Measurements from ENCODE around the gene GPT2. TPM values are rescaled to one million over a fixed set of nuclear protein-coding genes. Genes with fewer than 3 reads are reported as not detected.

Gene GPT2
- total and polyA plus RNA-seq, 2 experiments from 2014 or later = 41.0 to 51.3 TPM

- DNase-seq (ENCODE audit: low spot score) = peak; percentile 79
- H3K4me3 ChIP-seq = no peak overlapping the region
- no peaks in the 10 kb centered on the region for H3K79me2 ChIP-seq
- peaks cover 4% of the 10 kb centered on the region for H4K20me1 ChIP-seq (ENCODE audit: insufficient read depth, poor library complexity, severe bottlenecking)
- peak; percentile 92 for TF ChIP-seq CTCF (IDR thresholded peaks at IDR 0.05; ENCODE audit: poor library complexity)
- TF ChIP-seq EZH2 (IDR thresholded peaks at IDR 0.05; ENCODE audit: borderline replicate concordance) = no peak
- no peak for TF ChIP-seq EZH2phosphoT487 (IDR thresholded peaks at IDR 0.05; ENCODE audit: low read depth, severe bottlenecking, unreplicated experiment)
- H2AFZ ChIP-seq = no peak overlapping the region
- H3K27ac ChIP-seq = no peak overlapping the region
- no peaks in the 10 kb centered on the region for H3K36me3 ChIP-seq (replicated peaks; ENCODE audit: insufficient read depth, low read depth)
- no peaks in the 10 kb centered on the region for H3K27me3 ChIP-seq
- H3K4me1 ChIP-seq (ENCODE audit: insufficient read depth) = no peaks in the 10 kb centered on the region
- no peaks in the 10 kb centered on the region for H3K9me2 ChIP-seq (replicated peaks; ENCODE audit: insufficient read depth)
- 55% methylated on average over 6 of the region's 6 CpGs for WGBS (ENCODE audit: low lambda C conversion rate, missing lambda C conversion rate)
- H3K4me2 ChIP-seq = no peak overlapping the region
- no peaks in the 10 kb centered on the region for H3K9me3 ChIP-seq (ENCODE audit: low read depth)
Observed at GRCh38 chr16:46908540-46909372, 24.6 kb downstream of the GPT2 start.

- Histone ChIP-seq H3K9me2 (replicated peaks; ENCODE audit: insufficient read depth) (no peaks in the 10 kb centered on the region), H3K4me1 (ENCODE audit: insufficient read depth) (no peaks in the 10 kb centered on the region), H2AFZ (no peak overlapping the region), H3K27ac (no peak overlapping the region), H3K79me2 (no peaks in the 10 kb centered on the region), H3K4me2 (no peak overlapping the region), H4K20me1 (ENCODE audit: insufficient read depth, poor library complexity, severe bottlenecking) (peaks cover 4% of the 10 kb centered on the region), H3K36me3 (replicated peaks; ENCODE audit: insufficient read depth, low read depth) (no peaks in the 10 kb centered on the region), H3K4me3 (no peak overlapping the region), H3K27me3 (no peaks in the 10 kb centered on the region), H3K9me3 (ENCODE audit: low read depth) (no peaks in the 10 kb centered on the region)
- no peak for DNase-seq (ENCODE audit: low spot score)
- no peak for TF ChIP-seq EZH2phosphoT487 (IDR thresholded peaks at IDR 0.05; ENCODE audit: low read depth, severe bottlenecking, unreplicated experiment)
- TF ChIP-seq EZH2 (IDR thresholded peaks at IDR 0.05; ENCODE audit: borderline replicate concordance) = no peak
- no peak for TF ChIP-seq CTCF (IDR thresholded peaks at IDR 0.05; ENCODE audit: poor library complexity)
- WGBS (ENCODE audit: low lambda C conversion rate, missing lambda C conversion rate) = 92% methylated on average over 3 of the region's 3 CpGs
Observed at GRCh38 chr16:46911038-46911437, 26.9 kb downstream of the GPT2 start.

- H4K20me1 ChIP-seq (ENCODE audit: insufficient read depth, poor library complexity, severe bottlenecking) = peaks cover 4% of the 10 kb centered on the region
- H3K27ac ChIP-seq = no peak overlapping the region
- 96% methylated on average over 4 of the region's 4 CpGs for WGBS (ENCODE audit: low lambda C conversion rate, missing lambda C conversion rate)
- H3K4me2 ChIP-seq = no peak overlapping the region
- H3K9me3 ChIP-seq (ENCODE audit: low read depth) = no peaks in the 10 kb centered on the region
- H2AFZ ChIP-seq = no peak overlapping the region
- H3K4me3 ChIP-seq = no peak overlapping the region
- no peak for DNase-seq (ENCODE audit: low spot score)
- H3K36me3 ChIP-seq (replicated peaks; ENCODE audit: insufficient read depth, low read depth) = no peaks in the 10 kb centered on the region
- no peaks in the 10 kb centered on the region for H3K27me3 ChIP-seq
- H3K79me2 ChIP-seq = no peaks in the 10 kb centered on the region
- H3K4me1 ChIP-seq (ENCODE audit: insufficient read depth) = no peaks in the 10 kb centered on the region
- H3K9me2 ChIP-seq (replicated peaks; ENCODE audit: insufficient read depth) = no peaks in the 10 kb centered on the region
- TF ChIP-seq EZH2phosphoT487 (IDR thresholded peaks at IDR 0.05; ENCODE audit: low read depth, severe bottlenecking, unreplicated experiment) (no peak), CTCF (IDR thresholded peaks at IDR 0.05; ENCODE audit: poor library complexity) (no peak)
Observed at GRCh38 chr16:46911650-46912049, 27.5 kb downstream of the GPT2 start.

Measured in hepatocyte (in vitro differentiated cells).